Testis (tissue), 3 donors: ENCODE results near the gene PFKL. TPM values are rescaled to one million over a fixed set of nuclear protein-coding genes. Genes with fewer than 3 reads are reported as not detected.

Experiments used
- DNase-seq: peaks from one replicate; pipeline ENCODE4 v3.0.0-alpha.2; 2019
- H3K27ac ChIP-seq, 2 donors: fragments of 200-600 bp; sonication (generic); one replicate each; pipeline ENCODE4 v1.5.1; 2019
- H3K27me3 ChIP-seq: fragments of 200-600 bp; sonication (generic); one replicate; pipeline ENCODE4 v1.5.1; 2019
- H3K36me3 ChIP-seq: fragments of 200-600 bp; sonication (generic); one replicate; pipeline ENCODE4 v1.5.1; 2017; ENCODE audit warnings: low read depth; ENCODE audit errors: missing control alignments
- H3K4me1 ChIP-seq: fragments of 200-600 bp; sonication (generic); one replicate; pipeline ENCODE4 v1.5.1; 2019
- H3K4me3 ChIP-seq, 2 donors: fragments of 200-600 bp; sonication (generic); one replicate each; pipeline ENCODE4 v1.5.1; 2017 to 2019
- H3K9me3 ChIP-seq: fragments of 200-600 bp; sonication (generic); one replicate; pipeline ENCODE4 v1.5.1; 2017
- CTCF ChIP-seq, 3 experiments: fragments of 450-650 bp in 2 of 3; fragments of 200-600 bp in 1 of 3; sonication (generic) in 1 of 3; IDR thresholded peaks; one replicate each; pipeline ENCODE4 v1.5.1; 2016 to 2019; ENCODE audit warnings: antibody characterized with exemption in 3 of 3, mild to moderate bottlenecking in 2 of 3, moderate library complexity in 1 of 3
- POLR2A ChIP-seq: fragments of 450-650 bp; IDR thresholded peaks from one replicate; pipeline ENCODE4 v1.6.1; 2017; ENCODE audit warnings: antibody characterized with exemption, mild to moderate bottlenecking, moderate library complexity
- WGBS, 2 donors: methylation state at CpG; one replicate each; pipeline ENCODE4 v1.1.5; 2018; 5-methylcytosine and 5-hydroxymethylcytosine counted together
- intact Hi-C: fragments of 100-400 bp; cut with DNase I; formaldehyde crosslinking; loops from one replicate; pipeline ENCODE4 v1.15.1; 2023; ENCODE audit warnings: low total_unique reads
- polyA plus RNA-seq: library from polyadenylated mRNA; stranded (reverse); fragments of 350-450 nt; fragmentation: Illumina TruSeq; extraction: RNeasy Lipid Tissue Mini Kit (QIAGEN cat#74804); gene quantifications from one replicate; pipeline ENCODE4 v1.2.3, GENCODE V29; 2014; ENCODE audit warnings: low read depth, low replicate concordance; ENCODE audit not compliant: insufficient read depth
- total RNA-seq, 2 donors: library from RNA; depleted of rRNA; stranded (reverse); fragments of >200 nt; gene quantifications; one replicate each; pipeline ENCODE4 v1.2.3, GENCODE V29; 2016

Gene PFKL
- total and polyA plus RNA-seq, 3 donors from 2014 or later, result 132 to 298 (median 213) TPM

GRCh38 chr21:44294391-44295162 lies 5.3 kb upstream of the PFKL start:
- TF ChIP-seq POLR2A (no peak), CTCF (IDR thresholded peaks at IDR 0.05) (no peak)
- no peak overlapping the region for H3K27ac ChIP-seq
- H3K4me1 ChIP-seq, result peaks cover 21% of the 10 kb centered on the region
- no peaks in the 10 kb centered on the region for H3K27me3 ChIP-seq
- no peaks in the 10 kb centered on the region for H3K36me3 ChIP-seq
- H3K4me3 ChIP-seq, result no peak overlapping the region
- DNase-seq, result peak; percentile 83
- intact Hi-C loops, result no loop called here
- no peaks in the 10 kb centered on the region for H3K9me3 ChIP-seq
- 47 to 52% methylated on average over 13 to 21 of the region's 26 CpGs for WGBS, 2 donors

DNA sequence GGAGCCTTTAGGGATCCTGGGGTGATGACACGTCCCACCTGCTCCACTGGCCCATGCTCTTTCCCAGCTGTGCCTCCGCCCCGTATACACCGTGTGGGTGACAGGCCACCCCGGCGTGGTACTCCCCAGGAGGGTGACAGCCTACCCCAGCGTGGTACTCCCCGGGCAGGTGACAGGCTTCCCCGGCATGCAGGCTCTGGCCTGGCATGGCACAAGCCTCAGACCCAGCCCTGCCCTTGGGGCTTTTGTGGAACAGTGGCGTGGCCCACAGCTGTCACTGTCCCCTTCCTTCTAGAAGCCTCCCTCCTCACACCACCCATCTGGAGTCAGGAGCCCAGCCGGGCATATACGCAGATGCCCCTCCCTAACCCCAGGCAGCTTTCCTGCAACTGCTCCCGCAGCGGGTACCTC lies 4.7 kb upstream of the PFKL start:
- WGBS, 2 donors, result 55 to 78% methylated on average over 10 to 14 of the region's 14 CpGs
- Histone ChIP-seq H3K36me3 (no peaks in the 10 kb centered on the region), H3K4me1 (peaks cover 21% of the 10 kb centered on the region)

DNA sequence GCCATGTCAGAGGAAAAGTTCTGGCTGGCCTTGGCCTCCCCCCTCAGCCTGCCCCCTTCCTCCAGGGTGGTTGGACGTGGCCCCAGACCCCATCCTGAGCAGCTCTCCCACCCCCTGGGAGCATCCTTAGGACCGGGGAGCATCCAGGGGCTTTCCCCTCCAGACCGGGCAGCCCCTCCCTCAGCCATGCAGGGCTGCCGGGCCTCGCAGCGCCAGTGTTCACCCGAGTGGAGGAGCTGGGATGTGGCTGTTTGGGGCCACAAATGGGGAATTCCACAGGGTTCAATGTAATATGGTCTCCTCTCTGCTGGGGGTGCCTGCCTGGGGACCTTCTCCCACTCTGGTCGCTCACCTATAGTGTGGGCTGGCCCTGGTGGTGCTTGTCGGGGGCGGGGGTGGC lies 4.2 kb upstream of the PFKL start:
- 74 to 75% methylated on average over 6 to 9 of the region's 10 CpGs for WGBS, 2 donors
- Histone ChIP-seq H3K27me3 (no peaks in the 10 kb centered on the region), H3K4me3 (no peak overlapping the region), H3K36me3 (no peaks in the 10 kb centered on the region), H3K27ac (no peak overlapping the region), H3K9me3 (no peaks in the 10 kb centered on the region), H3K4me1 (peaks cover 22% of the 10 kb centered on the region)
- intact Hi-C loops, result no loop called here
- no peak for TF ChIP-seq CTCF (IDR thresholded peaks at IDR 0.05)
- TF ChIP-seq POLR2A, result no peak
- DNase-seq, result no peak

More for the DNA sequence above, 4.7 kb upstream of the PFKL start:
- intact Hi-C loops, result no loop called here
- no peak for DNase-seq
- Histone ChIP-seq H3K27me3 (no peaks in the 10 kb centered on the region), H3K4me3 (no peak overlapping the region), H3K9me3 (no peaks in the 10 kb centered on the region), H3K27ac (no peak overlapping the region)
- no peak for TF ChIP-seq CTCF (IDR thresholded peaks at IDR 0.05)
- TF ChIP-seq POLR2A, result no peak

DNA sequence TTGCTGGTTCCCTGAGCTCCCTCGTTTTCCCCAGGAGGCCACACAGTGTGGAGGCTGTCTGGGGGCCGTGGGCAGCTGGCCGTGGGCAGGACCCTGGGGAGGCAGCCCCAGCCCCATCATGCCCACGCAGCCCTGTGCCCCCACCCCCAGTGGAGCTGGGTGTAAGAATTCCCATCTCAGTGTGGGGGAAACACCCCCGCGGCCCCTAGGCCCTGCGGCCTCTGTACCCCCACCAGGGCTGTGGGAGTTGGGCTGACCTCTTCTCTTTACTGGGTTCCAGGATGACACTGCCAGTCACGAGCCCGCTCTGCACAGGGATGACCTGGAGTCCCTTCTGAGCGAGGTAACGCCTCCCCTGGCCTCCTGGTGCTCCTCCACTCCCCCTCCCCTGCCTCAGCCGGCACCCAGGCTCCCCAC lies 3.7 kb upstream of the PFKL start:
- DNase-seq, result no peak
- TF ChIP-seq POLR2A (no peak), CTCF (IDR thresholded peaks at IDR 0.05) (no peak)
- H3K4me1 ChIP-seq, result peaks cover 26% of the 10 kb centered on the region
- no peak overlapping the region for H3K4me3 ChIP-seq
- WGBS, 2 donors, result 56 to 60% methylated on average over 5 to 12 of the region's 12 CpGs
- H3K9me3 ChIP-seq, result no peaks in the 10 kb centered on the region
- H3K27me3 ChIP-seq, result no peaks in the 10 kb centered on the region
- H3K36me3 ChIP-seq, result no peaks in the 10 kb centered on the region
- no peak overlapping the region for H3K27ac ChIP-seq
- intact Hi-C loops, result no loop called here

- peaks cover 35% of the 10 kb centered on the region for H3K4me1 ChIP-seq
- H3K9me3 ChIP-seq, result no peaks in the 10 kb centered on the region
- intact Hi-C loops, result no loop called here
- no peaks in the 10 kb centered on the region for H3K36me3 ChIP-seq
- no peaks in the 10 kb centered on the region for H3K27me3 ChIP-seq
- no peak overlapping the region for H3K27ac ChIP-seq
- H3K4me3 ChIP-seq, result no peak overlapping the region
- no peak for DNase-seq
- 79 to 82% methylated on average over 3 to 13 of the region's 13 CpGs for WGBS, 2 donors
- TF ChIP-seq CTCF (IDR thresholded peaks at IDR 0.05) (no peak), POLR2A (no peak)
Observed at GRCh38 chr21:44296916-44297315, 2.9 kb upstream of the PFKL start.
